ENCODE results near the gene ARHGEF6.

Gene ARHGEF6

GRCh38 chrX:136674270-136674985 is 106.3 kb downstream of the ARHGEF6 start:
- H3K4me1 Mint-ChIP-seq, result peaks cover 79% of the 10 kb centered on the region
- no peaks in the 10 kb centered on the region for H3K27me3 Mint-ChIP-seq
- no peaks in the 10 kb centered on the region for H3K9me3 Mint-ChIP-seq
- H3K27ac Mint-ChIP-seq, result peak overlapping the region; percentile 50
- H3K4me3 Mint-ChIP-seq, result peak overlapping the region; percentile 29
- no peak for DNase-seq
- no peak for ATAC-seq
- H3K36me3 Mint-ChIP-seq (ENCODE audit: low read depth), result peaks cover 45% of the 10 kb centered on the region

- Mint-ChIP-seq H3K4me1 (peaks cover 68% of the 10 kb centered on the region), H3K9me3 (no peaks in the 10 kb centered on the region), H3K4me3 (no peak overlapping the region), H3K36me3 (ENCODE audit: low read depth) (peaks cover 55% of the 10 kb centered on the region), H3K27ac (peak overlapping the region; percentile 62), H3K27me3 (no peaks in the 10 kb centered on the region)
- DNase-seq, result no peak
- peak; percentile 22 for ATAC-seq
These were observed 109.6 kb downstream of the ARHGEF6 start for GRCh38 chrX:136671006-136671610.

- DNase-seq, result no peak
- Mint-ChIP-seq H3K4me1 (peaks cover 56% of the 10 kb centered on the region), H3K9me3 (peaks cover 10% of the 10 kb centered on the region), H3K27ac (peak overlapping the region; percentile 36), H3K36me3 (ENCODE audit: low read depth) (peaks cover 64% of the 10 kb centered on the region), H3K4me3 (no peak overlapping the region), H3K27me3 (no peaks in the 10 kb centered on the region)
- ATAC-seq, result no peak
These were observed 113.1 kb downstream of the ARHGEF6 start for GRCh38 chrX:136667446-136668168.

- Mint-ChIP-seq H3K9me3 (peaks cover 10% of the 10 kb centered on the region), H3K4me3 (no peak overlapping the region), H3K4me1 (peaks cover 53% of the 10 kb centered on the region), H3K36me3 (ENCODE audit: low read depth) (peaks cover 63% of the 10 kb centered on the region), H3K27ac (no peak overlapping the region), H3K27me3 (no peaks in the 10 kb centered on the region)
- ATAC-seq (no peak), DNase-seq (no peak)
These were observed 114.6 kb downstream of the ARHGEF6 start for GRCh38 chrX:136666088-136666487.

GRCh38 chrX:136665258-136665900 is 115.4 kb downstream of the ARHGEF6 start:
- Mint-ChIP-seq H3K27me3 (no peaks in the 10 kb centered on the region), H3K27ac (no peak overlapping the region), H3K36me3 (ENCODE audit: low read depth) (peaks cover 62% of the 10 kb centered on the region), H3K9me3 (peaks cover 10% of the 10 kb centered on the region), H3K4me3 (no peak overlapping the region), H3K4me1 (peaks cover 54% of the 10 kb centered on the region)
- DNase-seq (no peak), ATAC-seq (no peak)

- Mint-ChIP-seq H3K27ac (no peak overlapping the region), H3K4me3 (no peak overlapping the region), H3K4me1 (peaks cover 68% of the 10 kb centered on the region), H3K9me3 (peaks cover 10% of the 10 kb centered on the region), H3K27me3 (no peaks in the 10 kb centered on the region), H3K36me3 (ENCODE audit: low read depth) (peaks cover 61% of the 10 kb centered on the region)
- DNase-seq (no peak), ATAC-seq (no peak)
These were observed 117.8 kb downstream of the ARHGEF6 start for GRCh38 chrX:136662976-136663375.

GRCh38 chrX:136662104-136662503 is 118.6 kb downstream of the ARHGEF6 start:
- Mint-ChIP-seq H3K27ac (no peak overlapping the region), H3K27me3 (no peaks in the 10 kb centered on the region), H3K9me3 (peaks cover 10% of the 10 kb centered on the region), H3K4me1 (peaks cover 70% of the 10 kb centered on the region), H3K4me3 (no peak overlapping the region), H3K36me3 (ENCODE audit: low read depth) (peaks cover 57% of the 10 kb centered on the region)
- DNase-seq, result no peak
- no peak for ATAC-seq

- Mint-ChIP-seq H3K4me3 (no peak overlapping the region), H3K27me3 (no peaks in the 10 kb centered on the region), H3K9me3 (peaks cover 10% of the 10 kb centered on the region), H3K27ac (peak overlapping the region; percentile 9), H3K36me3 (ENCODE audit: low read depth) (peaks cover 62% of the 10 kb centered on the region), H3K4me1 (peaks cover 77% of the 10 kb centered on the region)
- no peak for ATAC-seq
- DNase-seq, result no peak
These were observed 119.8 kb downstream of the ARHGEF6 start for GRCh38 chrX:136660896-136661295.

- H3K36me3 Mint-ChIP-seq (ENCODE audit: low read depth), result peaks cover 61% of the 10 kb centered on the region
- H3K27me3 Mint-ChIP-seq, result no peaks in the 10 kb centered on the region
- H3K4me1 Mint-ChIP-seq, result peaks cover 80% of the 10 kb centered on the region
- DNase-seq (no peak), ATAC-seq (no peak)
- H3K9me3 Mint-ChIP-seq, result peaks cover 5% of the 10 kb centered on the region
- H3K4me3 Mint-ChIP-seq, result no peak overlapping the region
- H3K27ac Mint-ChIP-seq, result no peak overlapping the region
These were observed 121.6 kb downstream of the ARHGEF6 start for GRCh38 chrX:136659174-136659573.

GRCh38 chrX:136658151-136658550 is 122.6 kb downstream of the ARHGEF6 start:
- Mint-ChIP-seq H3K4me3 (peak overlapping the region; percentile 8), H3K27ac (peak overlapping the region; percentile 62), H3K36me3 (ENCODE audit: low read depth) (peaks cover 55% of the 10 kb centered on the region), H3K9me3 (no peaks in the 10 kb centered on the region), H3K27me3 (no peaks in the 10 kb centered on the region), H3K4me1 (peaks cover 83% of the 10 kb centered on the region)
- no peak for DNase-seq
- peak; percentile 29 for ATAC-seq

GRCh38 chrX:136656361-136656964 is 124.3 kb downstream of the ARHGEF6 start:
- no peaks in the 10 kb centered on the region for H3K27me3 Mint-ChIP-seq
- ATAC-seq, result no peak
- H3K9me3 Mint-ChIP-seq, result no peaks in the 10 kb centered on the region
- H3K36me3 Mint-ChIP-seq (ENCODE audit: low read depth), result peaks cover 67% of the 10 kb centered on the region
- peaks cover 83% of the 10 kb centered on the region for H3K4me1 Mint-ChIP-seq
- DNase-seq, result no peak
- H3K27ac Mint-ChIP-seq, result peak overlapping the region; percentile 42
- H3K4me3 Mint-ChIP-seq, result peak overlapping the region; percentile 5

GRCh38 chrX:136652822-136653723 is 127.7 kb downstream of the ARHGEF6 start:
- Mint-ChIP-seq H3K9me3 (no peaks in the 10 kb centered on the region), H3K27ac (peak overlapping the region; percentile 78), H3K4me3 (peak overlapping the region; percentile 83), H3K4me1 (peaks cover 68% of the 10 kb centered on the region), H3K36me3 (ENCODE audit: low read depth) (peaks cover 68% of the 10 kb centered on the region), H3K27me3 (no peaks in the 10 kb centered on the region)
- peak; percentile 80 for ATAC-seq
- no peak for DNase-seq

- Mint-ChIP-seq H3K4me3 (peak overlapping the region; percentile 83), H3K27me3 (no peaks in the 10 kb centered on the region), H3K36me3 (ENCODE audit: low read depth) (peaks cover 51% of the 10 kb centered on the region), H3K4me1 (peaks cover 68% of the 10 kb centered on the region), H3K27ac (peak overlapping the region; percentile 27), H3K9me3 (no peaks in the 10 kb centered on the region)
- DNase-seq, result no peak
- ATAC-seq, result no peak
These were observed 129.9 kb downstream of the ARHGEF6 start for GRCh38 chrX:136650811-136651210.

All from activated naive CD8-positive, alpha-beta T cell treated with anti-CD3 and anti-CD28 coated beads, Interleukin-2, amount 50 U/mL, for 24 hours (primary cell).